Measurements from ENCODE around the gene C2CD2.

GRCh38 chr21:41987310-41987709 is 33.5 kb upstream of the C2CD2 start:
- TF ChIP-seq CTCF (IDR thresholded peaks at IDR 0.05 in 4 of 5, conservative IDR thresholded peaks at IDR 0.05 in 1 of 5) (no peak), POLR2A (IDR thresholded peaks at IDR 0.05) (no peak)

Measured in gastrocnemius medialis (tissue), 4 donors.